Astrocyte of the spinal cord (primary cell): Measurements from ENCODE around the gene MT1X.

Experiments used
- DNase-seq: peaks from one replicate; pipeline ENCODE4 v3.0.0; 2011; ENCODE audit warnings: low read depth, low spot score
- H3K4me3 ChIP-seq: 2 replicates; pipeline ENCODE4 v1.5.1; 2011; ENCODE audit warnings: low read depth, mild to moderate bottlenecking, low read length, moderate library complexity
- in situ Hi-C: cut with HindIII; loops from 2 replicates; pipeline ENCODE4 v1.10.0; 2017; ENCODE audit warnings: low sequenced_read_pairs
- TF ChIP-seq, protein P1 (sequence below): IDR thresholded peaks from 2 replicates; pipeline ENCODE4 v1.5.1; 2012; ENCODE audit warnings: low read depth, mild to moderate bottlenecking, low read length, inconsistent platforms

MT1X gene

DNA sequence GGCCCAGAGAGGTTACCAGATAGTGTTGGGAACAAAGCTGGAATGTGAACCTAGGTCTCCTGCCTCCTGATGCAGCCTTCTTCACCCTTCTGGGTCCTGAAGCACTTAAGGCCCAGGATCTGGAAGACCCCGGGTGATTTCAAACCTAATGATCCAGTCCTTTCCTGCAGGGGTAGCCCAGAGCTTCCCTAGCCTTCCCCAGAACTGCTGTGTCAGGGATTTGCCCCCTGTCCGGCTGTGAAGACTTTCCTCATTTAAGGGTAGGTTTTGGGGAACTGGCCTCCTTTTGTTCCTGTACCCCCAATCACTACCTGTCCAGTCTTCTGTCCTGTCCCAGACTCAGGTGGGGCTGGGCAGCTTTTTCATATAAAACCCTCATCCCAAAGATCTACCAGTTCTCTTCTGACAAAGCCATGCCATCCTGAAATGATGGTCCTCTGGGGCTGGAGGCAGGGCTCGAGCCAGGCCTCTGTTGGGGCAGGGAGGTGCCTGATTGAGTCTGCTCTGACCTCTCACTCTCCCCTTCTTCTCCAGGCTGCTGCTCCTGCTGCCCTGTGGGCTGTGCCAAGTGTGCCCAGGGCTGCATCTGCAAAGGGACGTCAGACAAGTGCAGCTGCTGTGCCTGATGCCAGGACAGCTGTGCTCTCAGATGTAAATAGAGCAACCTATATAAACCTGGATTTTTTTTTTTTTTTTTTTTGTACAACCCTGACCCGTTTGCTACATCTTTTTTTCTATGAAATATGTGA is 1.3 kb downstream of the MT1X start:
- in situ Hi-C loops: no loop called here
- no peak overlapping the region for H3K4me3 ChIP-seq
- TF ChIP-seq, protein P1, sequence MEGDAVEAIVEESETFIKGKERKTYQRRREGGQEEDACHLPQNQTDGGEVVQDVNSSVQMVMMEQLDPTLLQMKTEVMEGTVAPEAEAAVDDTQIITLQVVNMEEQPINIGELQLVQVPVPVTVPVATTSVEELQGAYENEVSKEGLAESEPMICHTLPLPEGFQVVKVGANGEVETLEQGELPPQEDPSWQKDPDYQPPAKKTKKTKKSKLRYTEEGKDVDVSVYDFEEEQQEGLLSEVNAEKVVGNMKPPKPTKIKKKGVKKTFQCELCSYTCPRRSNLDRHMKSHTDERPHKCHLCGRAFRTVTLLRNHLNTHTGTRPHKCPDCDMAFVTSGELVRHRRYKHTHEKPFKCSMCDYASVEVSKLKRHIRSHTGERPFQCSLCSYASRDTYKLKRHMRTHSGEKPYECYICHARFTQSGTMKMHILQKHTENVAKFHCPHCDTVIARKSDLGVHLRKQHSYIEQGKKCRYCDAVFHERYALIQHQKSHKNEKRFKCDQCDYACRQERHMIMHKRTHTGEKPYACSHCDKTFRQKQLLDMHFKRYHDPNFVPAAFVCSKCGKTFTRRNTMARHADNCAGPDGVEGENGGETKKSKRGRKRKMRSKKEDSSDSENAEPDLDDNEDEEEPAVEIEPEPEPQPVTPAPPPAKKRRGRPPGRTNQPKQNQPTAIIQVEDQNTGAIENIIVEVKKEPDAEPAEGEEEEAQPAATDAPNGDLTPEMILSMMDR: no peak
- DNase-seq: no peak

DNA sequence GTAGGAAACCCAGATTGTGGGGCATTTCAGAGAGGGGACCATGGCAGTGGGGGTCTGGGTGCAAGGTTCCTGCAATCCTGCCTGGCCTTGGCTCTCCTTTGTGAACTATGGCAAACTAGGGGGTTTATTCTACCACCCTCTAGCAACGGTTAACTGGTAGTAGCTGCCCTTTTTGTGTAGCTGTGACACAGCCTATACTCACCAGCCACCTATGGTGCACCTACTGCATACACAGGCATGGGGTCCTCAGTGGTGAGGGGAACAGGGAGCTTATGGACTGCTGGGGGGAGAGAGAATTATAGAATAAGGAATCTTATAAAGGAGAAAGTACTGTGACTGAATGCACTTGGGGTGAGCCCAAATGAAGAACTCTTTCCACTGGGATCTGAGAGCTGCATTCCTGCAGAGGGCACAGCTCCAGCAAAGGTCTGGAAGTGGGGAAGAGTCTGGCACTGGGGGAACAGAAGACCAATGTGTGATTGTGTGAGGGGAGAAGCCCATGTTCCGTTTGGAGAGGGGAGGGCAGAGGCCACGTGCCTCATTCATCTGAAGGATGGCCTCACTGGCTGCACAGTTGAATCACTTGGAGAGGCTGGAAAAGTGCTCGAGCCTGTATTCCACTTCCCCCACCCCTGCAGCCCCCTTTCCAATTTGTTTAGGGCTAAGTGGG is 2.1 kb downstream of the MT1X start:
- DNase-seq: no peak
- no peak overlapping the region for H3K4me3 ChIP-seq
- TF ChIP-seq, protein P1: no peak
- in situ Hi-C loops: no loop called here

DNA sequence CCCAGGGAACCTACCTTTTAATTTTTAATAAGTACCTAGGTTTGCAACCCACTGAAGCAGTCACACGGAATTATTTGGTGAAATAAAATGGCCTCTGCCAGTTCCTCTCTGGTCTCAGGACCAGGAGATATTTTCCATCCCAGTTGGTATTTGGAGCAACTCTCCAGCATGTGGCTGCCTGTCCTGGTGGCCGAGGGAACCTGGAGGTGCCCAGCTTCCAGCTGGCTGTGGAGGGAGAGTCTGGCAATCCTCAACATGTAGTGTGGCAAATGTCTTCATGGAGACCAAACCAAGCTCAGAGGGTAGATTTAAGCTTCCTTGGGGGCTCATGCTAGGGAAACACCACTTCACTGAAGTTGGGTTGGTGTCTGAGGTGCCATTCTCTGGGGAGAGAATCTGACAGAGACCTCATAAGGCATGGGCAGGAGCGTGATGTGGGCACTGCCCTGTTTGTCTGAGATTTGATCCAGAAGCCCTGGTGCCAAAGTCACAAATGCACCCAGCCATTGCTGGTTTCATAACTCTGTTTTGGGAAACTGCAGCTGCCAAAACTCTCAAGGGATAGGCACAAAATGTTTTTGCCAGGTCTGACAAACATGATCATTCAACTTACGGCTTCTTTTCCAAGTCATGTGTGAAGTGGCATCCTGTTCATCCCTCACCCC is 2.8 kb downstream of the MT1X start:
- DNase-seq: no peak
- H3K4me3 ChIP-seq: no peak overlapping the region
- in situ Hi-C loops: no loop called here
- TF ChIP-seq, protein P1: no peak

DNA sequence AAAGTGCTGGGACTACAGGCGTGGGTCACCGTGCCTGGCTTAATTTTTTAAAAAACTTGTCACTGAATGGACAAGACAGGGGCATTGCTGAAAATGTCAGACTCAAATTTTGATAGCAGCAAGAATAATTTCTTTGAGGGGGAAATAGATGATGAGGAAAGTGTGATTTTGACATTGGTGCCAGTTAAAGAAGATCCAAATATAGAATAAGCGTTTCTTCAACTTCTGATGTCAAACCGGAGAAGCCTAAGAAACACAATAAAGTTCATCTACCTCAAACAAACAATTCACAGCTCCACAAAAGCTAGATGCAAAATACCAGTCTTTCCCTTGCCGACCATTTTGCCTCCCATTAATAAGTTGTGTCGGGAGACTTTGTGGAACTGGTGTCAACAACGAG is 4.5 kb downstream of the MT1X start:
- H3K4me3 ChIP-seq: no peak overlapping the region
- no peak for DNase-seq
- TF ChIP-seq, protein P1: no peak
- in situ Hi-C loops: no loop called here

DNA sequence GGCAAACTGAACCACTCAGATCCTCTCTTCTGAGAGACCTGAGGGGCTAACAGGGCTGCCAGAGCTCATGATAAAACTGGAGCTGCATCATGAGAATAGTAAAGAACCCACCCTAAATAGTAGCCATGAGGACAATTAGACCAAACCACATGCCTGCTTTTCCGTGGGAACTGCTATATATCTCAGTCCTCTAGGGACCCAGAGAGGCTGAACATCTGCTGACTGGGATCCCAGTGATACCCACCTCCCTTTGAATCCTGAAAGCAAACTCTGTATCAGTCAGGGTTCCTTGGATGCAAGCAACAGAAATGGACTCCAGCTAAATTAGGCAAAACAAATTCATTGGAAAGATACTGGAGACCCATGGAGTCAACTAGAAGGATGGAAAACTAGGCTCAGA is 6.5 kb downstream of the MT1X start:
- H3K4me3 ChIP-seq: no peak overlapping the region
- in situ Hi-C loops: no loop called here
- no peak for DNase-seq
- TF ChIP-seq, protein P1: no peak

DNA sequence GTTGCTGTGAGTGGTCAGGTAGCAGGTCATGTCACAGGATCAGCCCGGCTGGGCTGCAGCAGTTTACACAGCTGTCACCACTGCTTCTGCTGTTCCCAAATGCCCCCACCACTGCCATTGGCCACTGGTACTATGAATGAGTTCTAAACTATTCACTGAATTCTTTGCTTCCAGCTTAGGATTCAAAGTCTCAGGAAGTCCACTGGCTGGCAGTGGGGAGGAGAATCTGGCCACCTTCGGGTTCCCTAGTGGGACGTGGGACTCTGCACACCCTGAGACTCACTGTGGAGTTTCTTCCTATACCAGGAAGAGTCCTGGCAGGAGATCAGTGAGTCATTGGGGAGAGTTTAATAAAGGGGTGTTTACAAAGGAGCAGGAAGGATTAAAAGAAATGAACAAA is 6.9 kb downstream of the MT1X start:
- no peak for DNase-seq
- H3K4me3 ChIP-seq: no peak overlapping the region
- in situ Hi-C loops: no loop called here
- TF ChIP-seq, protein P1: no peak
